Hepatocyte (in vitro differentiated cells): ENCODE measurements around the gene BBX. TPM values are rescaled to one million over a fixed set of nuclear protein-coding genes. Genes with fewer than 3 reads are reported as not detected.

ENCODE experiments used
- DNase-seq: peaks from one replicate; pipeline ENCODE4 v3.0.0-alpha.2; 2016; ENCODE audit warnings: low spot score
- H2AFZ ChIP-seq: fragments of 200-600 bp; sonication (generic); 2 replicates; pipeline ENCODE4 v1.6.0; 2016; ENCODE audit warnings: antibody characterized with exemption, mild to moderate bottlenecking
- H3K27ac ChIP-seq: fragments of 200-600 bp; sonication (generic); 2 replicates; pipeline ENCODE4 v1.5.1; 2016; ENCODE audit warnings: mild to moderate bottlenecking
- H3K27me3 ChIP-seq: fragments of 200-600 bp; sonication (generic); 2 replicates; pipeline ENCODE4 v1.6.1; 2016
- H3K36me3 ChIP-seq: fragments of 200-600 bp; sonication (generic); replicated peaks from 2 replicates; pipeline ENCODE4 v1.5.1; 2016; ENCODE audit warnings: low read depth; ENCODE audit not compliant: insufficient read depth
- H3K4me1 ChIP-seq: fragments of 200-600 bp; sonication (generic); 2 replicates; pipeline ENCODE4 v1.5.1; 2016; ENCODE audit warnings: mild to moderate bottlenecking, moderate library complexity; ENCODE audit not compliant: insufficient read depth
- H3K4me2 ChIP-seq: fragments of 200-600 bp; sonication (generic); 2 replicates; pipeline ENCODE4 v1.6.0; 2016
- H3K4me3 ChIP-seq: fragments of 200-600 bp; sonication (generic); 2 replicates; pipeline ENCODE4 v1.5.1; 2016; ENCODE audit warnings: mild to moderate bottlenecking
- H3K79me2 ChIP-seq: fragments of 200-600 bp; sonication (generic); 2 replicates; pipeline ENCODE4 v1.6.0; 2017; ENCODE audit warnings: mild to moderate bottlenecking
- H3K9me2 ChIP-seq: fragments of 200-600 bp; sonication (generic); replicated peaks from 2 replicates; pipeline ENCODE4 v1.6.0; 2017; ENCODE audit warnings: mild to moderate bottlenecking; ENCODE audit not compliant: insufficient read depth
- H3K9me3 ChIP-seq: fragments of 200-600 bp; sonication (generic); 2 replicates; pipeline ENCODE4 v1.5.1; 2016; ENCODE audit warnings: low read depth, mild to moderate bottlenecking
- H4K20me1 ChIP-seq: fragments of 200-600 bp; sonication (generic); 2 replicates; pipeline ENCODE4 v1.6.0; 2016; ENCODE audit warnings: mild to moderate bottlenecking; ENCODE audit not compliant: insufficient read depth, poor library complexity, severe bottlenecking
- CTCF ChIP-seq: fragments of 200-600 bp; sonication (generic); IDR thresholded peaks from 2 replicates; pipeline ENCODE4 v1.5.1; 2016; ENCODE audit warnings: antibody characterized with exemption, mild to moderate bottlenecking; ENCODE audit not compliant: poor library complexity
- EZH2 ChIP-seq: fragments of 200-600 bp; sonication (generic); IDR thresholded peaks from 2 replicates; pipeline ENCODE4 v1.6.1; 2016; ENCODE audit warnings: antibody characterized with exemption, mild to moderate bottlenecking, borderline replicate concordance
- EZH2phosphoT487 ChIP-seq: fragments of 200-600 bp; sonication (generic); IDR thresholded peaks from one replicate; pipeline ENCODE4 v1.6.1; 2018; ENCODE audit warnings: antibody characterized with exemption, mild to moderate bottlenecking, low read depth, moderate library complexity; ENCODE audit not compliant: unreplicated experiment, severe bottlenecking
- WGBS: methylation state at CpG from one replicate; pipeline ENCODE4 v1.1.6; 2016; ENCODE audit warnings: low lambda C conversion rate; ENCODE audit errors: missing lambda C conversion rate; 5-methylcytosine and 5-hydroxymethylcytosine counted together
- polyA plus RNA-seq: library from polyadenylated mRNA; unstranded; fragments of >200 nt; fragmentation: Nextera tagmentation; extraction: Ambion mirVana; gene quantifications from 2 replicates; pipeline ENCODE4 v1.2.1, GENCODE V29; 2016
- total RNA-seq: library from RNA; depleted of rRNA; stranded (reverse); fragments of >200 nt; gene quantifications from 2 replicates; pipeline ENCODE4 v1.2.3, GENCODE V29; 2014

The BBX gene
- total and polyA plus RNA-seq, 2 experiments from 2014 or later, result 63.7 to 75.2 TPM

- H3K27ac ChIP-seq, result no peak overlapping the region
- no peak for DNase-seq
- H3K79me2 ChIP-seq, result peaks cover 13% of the 10 kb centered on the region
- no peaks in the 10 kb centered on the region for H3K27me3 ChIP-seq
- H3K4me3 ChIP-seq, result no peak overlapping the region
- H3K4me2 ChIP-seq, result no peak overlapping the region
- no peaks in the 10 kb centered on the region for H3K9me3 ChIP-seq
- TF ChIP-seq CTCF (no peak), EZH2 (no peak), EZH2phosphoT487 (no peak)
- no peaks in the 10 kb centered on the region for H3K36me3 ChIP-seq
- H3K9me2 ChIP-seq, result no peaks in the 10 kb centered on the region
- peaks cover 2% of the 10 kb centered on the region for H3K4me1 ChIP-seq
- 51% methylated on average over 5 of the region's 5 CpGs for WGBS
- H4K20me1 ChIP-seq, result no peaks in the 10 kb centered on the region
- H2AFZ ChIP-seq, result no peak overlapping the region
Measured at GRCh38 chr3:107684431-107684925, 161.7 kb downstream of the BBX start.

GRCh38 chr3:107685383-107685782, 162.6 kb downstream of the BBX start:
- Histone ChIP-seq H4K20me1 (peaks cover 4% of the 10 kb centered on the region), H3K4me2 (no peak overlapping the region), H3K4me3 (no peak overlapping the region), H3K27ac (no peak overlapping the region), H3K4me1 (peaks cover 2% of the 10 kb centered on the region), H3K79me2 (peaks cover 13% of the 10 kb centered on the region), H2AFZ (no peak overlapping the region), H3K36me3 (no peaks in the 10 kb centered on the region), H3K27me3 (no peaks in the 10 kb centered on the region), H3K9me3 (no peaks in the 10 kb centered on the region), H3K9me2 (no peaks in the 10 kb centered on the region)
- TF ChIP-seq CTCF, result no peak
- TF ChIP-seq EZH2phosphoT487, result no peak
- no peak for TF ChIP-seq EZH2
- WGBS, result 75% methylated on average over 2 of the region's 2 CpGs
- DNase-seq, result no peak

- DNase-seq, result no peak
- TF ChIP-seq CTCF, result no peak
- no peak for TF ChIP-seq EZH2phosphoT487
- no peak for TF ChIP-seq EZH2
- Histone ChIP-seq H3K36me3 (no peaks in the 10 kb centered on the region), H2AFZ (no peak overlapping the region), H4K20me1 (peaks cover 4% of the 10 kb centered on the region), H3K9me2 (no peaks in the 10 kb centered on the region), H3K27me3 (no peaks in the 10 kb centered on the region), H3K4me1 (peaks cover 2% of the 10 kb centered on the region), H3K4me3 (no peak overlapping the region), H3K79me2 (peaks cover 10% of the 10 kb centered on the region), H3K27ac (no peak overlapping the region), H3K9me3 (no peaks in the 10 kb centered on the region), H3K4me2 (no peak overlapping the region)
- 94% methylated on average over 5 of the region's 5 CpGs for WGBS
Measured at GRCh38 chr3:107687056-107687581, 164.4 kb downstream of the BBX start.

GRCh38 chr3:107689355-107689754, 166.6 kb downstream of the BBX start:
- TF ChIP-seq CTCF (no peak), EZH2 (no peak), EZH2phosphoT487 (no peak)
- Histone ChIP-seq H3K27me3 (no peaks in the 10 kb centered on the region), H3K36me3 (no peaks in the 10 kb centered on the region), H3K27ac (no peak overlapping the region), H3K79me2 (peaks cover 2% of the 10 kb centered on the region), H2AFZ (no peak overlapping the region), H3K4me2 (no peak overlapping the region), H3K9me2 (no peaks in the 10 kb centered on the region), H3K9me3 (no peaks in the 10 kb centered on the region), H4K20me1 (peaks cover 4% of the 10 kb centered on the region), H3K4me1 (no peaks in the 10 kb centered on the region), H3K4me3 (no peak overlapping the region)
- WGBS, result 74% methylated on average over 6 of the region's 6 CpGs
- no peak for DNase-seq
